Keratinocyte (primary cell): ENCODE data around the gene SUPT20HL2. TPM values are rescaled to one million over a fixed set of nuclear protein-coding genes. Genes with fewer than 3 reads are reported as not detected.

ENCODE experiments used
- DNase-seq: peaks from one replicate; pipeline ENCODE4 v3.0.0-alpha.2; 2011; ENCODE audit warnings: low read depth, missing footprints, low spot score
- FAIRE-seq: peaks from 2 replicates; lab custom pipeline; 2011; peaks lifted over from hg19 to GRCh38; lab: Jason Lieb, UNC
- H2AFZ ChIP-seq: 2 replicates; pipeline ENCODE4 v1.6.0; 2012; ENCODE audit warnings: low read length, control low read depth, inconsistent platforms; ENCODE audit not compliant: control insufficient read depth
- H3K27ac ChIP-seq: 2 replicates; pipeline ENCODE4 v1.5.1; 2011; ENCODE audit warnings: low read length; ENCODE audit not compliant: control insufficient read depth, insufficient read depth
- H3K27me3 ChIP-seq: 3 replicates; pipeline ENCODE4 v1.6.0; 2011; ENCODE audit warnings: low read length; ENCODE audit not compliant: control insufficient read depth, insufficient read depth; ENCODE audit errors: extremely low read depth
- H3K36me3 ChIP-seq, 2 experiments: 2 replicates in 1 of 2; 3 replicates in 1 of 2; pipeline ENCODE4 v1.5.1; 2011; ENCODE audit warnings: low read length in 2 of 2, mild to moderate bottlenecking in 1 of 2; ENCODE audit not compliant: control insufficient read depth in 2 of 2, insufficient read depth in 2 of 2; ENCODE audit errors: extremely low read depth in 1 of 2
- H3K4me1 ChIP-seq: 3 replicates; pipeline ENCODE4 v1.5.1; 2011; ENCODE audit warnings: low read length; ENCODE audit not compliant: control insufficient read depth, insufficient read depth; ENCODE audit errors: extremely low read depth
- H3K4me2 ChIP-seq: 3 replicates; pipeline ENCODE4 v1.6.0; 2011; ENCODE audit warnings: low read depth, low read length; ENCODE audit not compliant: control insufficient read depth, insufficient read depth; ENCODE audit errors: extremely low read depth
- H3K4me3 ChIP-seq, 3 experiments: fragments of 200-600 bp in 1 of 3; sonication (generic) in 1 of 3; 2 replicates in 2 of 3; 3 replicates in 1 of 3; pipeline ENCODE4 v1.5.1; 2011 to 2016; ENCODE audit warnings: low read length in 3 of 3, mild to moderate bottlenecking in 3 of 3, control low read depth in 2 of 3, inconsistent platforms in 1 of 3, low read depth in 1 of 3, mixed read lengths in 1 of 3, mixed run types in 1 of 3, moderate library complexity in 1 of 3; ENCODE audit not compliant: control insufficient read depth in 2 of 3, insufficient read depth in 2 of 3; ENCODE audit errors: extremely low read depth in 1 of 3
- H3K79me2 ChIP-seq: 2 replicates; pipeline ENCODE4 v1.6.0; 2012; ENCODE audit warnings: low read length; ENCODE audit not compliant: control insufficient read depth, insufficient read depth
- H3K9ac ChIP-seq: 3 replicates; pipeline ENCODE4 v1.6.0; 2011; ENCODE audit warnings: low read length; ENCODE audit not compliant: control insufficient read depth, insufficient read depth; ENCODE audit errors: extremely low read depth
- H3K9me1 ChIP-seq: 3 replicates; pipeline ENCODE4 v1.6.0; 2011; ENCODE audit warnings: low read length; ENCODE audit not compliant: control insufficient read depth, insufficient read depth; ENCODE audit errors: extremely low read depth
- H3K9me3 ChIP-seq: 2 replicates; pipeline ENCODE4 v1.5.1; 2012; ENCODE audit warnings: low read depth, low read length; ENCODE audit not compliant: control insufficient read depth
- H4K20me1 ChIP-seq: 3 replicates; pipeline ENCODE4 v1.6.0; 2011; ENCODE audit warnings: low read length; ENCODE audit not compliant: control insufficient read depth, insufficient read depth; ENCODE audit errors: extremely low read depth
- CTCF ChIP-seq, 3 experiments: IDR thresholded peaks in 1 of 3; conservative IDR thresholded peaks in 1 of 3; optimal IDR thresholded peaks in 1 of 3; 2 replicates in 2 of 3; 3 replicates in 1 of 3; pipeline versions ENCODE3 to v1.5.1; 2011; ENCODE audit warnings: low read length in 3 of 3, mild to moderate bottlenecking in 3 of 3, moderate library complexity in 2 of 3, control low read depth in 1 of 3, inconsistent platforms in 1 of 3; ENCODE audit not compliant: insufficient read depth in 2 of 3; ENCODE audit errors: extremely low read depth in 1 of 3
- EZH2 ChIP-seq: IDR thresholded peaks from one replicate; pipeline ENCODE4 v1.6.1; 2012; ENCODE audit warnings: inconsistent platforms, mild to moderate bottlenecking, low read length, moderate library complexity
- dilution Hi-C: fragments of 300-500 bp; cut with MboI; formaldehyde crosslinking; loops from one replicate; pipeline ENCODE4 v1.7.0; 2020; ENCODE audit warnings: low sequenced_read_pairs; ENCODE audit not compliant: extremely low pct_ligation_motif_present
- polyA plus RNA-seq, 5 experiments: library from polyadenylated mRNA; depleted of rRNA in 3 of 5; stranded (reverse) in 3 of 5; stranded (forward) in 1 of 5; unstranded in 1 of 5; fragments of >200 nt; gene quantifications; 1 replicate in 1 of 5; 2 replicates in 3 of 5; 3 replicates in 1 of 5; pipeline versions ENCODE4 v1.2.1 to v1.2.3, GENCODE V29; 2011 to 2012; ENCODE audit warnings: missing spikeins in 2 of 5, low read depth in 1 of 5, low replicate concordance in 1 of 5

SUPT20HL2 gene
- polyA plus RNA-seq, 1 donor (not counting 4 experiments of a cell fraction or from before 2014, with no cell fraction given) = not detected

GRCh38 chrX:24347881-24348280 is 34.0 kb upstream of the SUPT20HL2 start:
- dilution Hi-C loops = no loop called here
- no peak overlapping the region for H3K27ac ChIP-seq
- H3K36me3 ChIP-seq = no peaks in the 10 kb centered on the region
- no peak for DNase-seq
- H4K20me1 ChIP-seq = no peaks in the 10 kb centered on the region
- FAIRE-seq = no peak
- H2AFZ ChIP-seq = no peak overlapping the region
- H3K4me2 ChIP-seq = no peak overlapping the region
- no peak overlapping the region for H3K4me3 ChIP-seq
- H3K79me2 ChIP-seq = no peaks in the 10 kb centered on the region
- H3K9me1 ChIP-seq = no peaks in the 10 kb centered on the region
- TF ChIP-seq EZH2 = no peak
- no peak for TF ChIP-seq CTCF (optimal IDR thresholded peaks at IDR 0.05 in 1 of 3, IDR thresholded peaks at IDR 0.05 in 1 of 3, conservative IDR thresholded peaks at IDR 0.05 in 1 of 3; ENCODE audit: extremely low read depth in 1 of 3, insufficient read depth in 2 of 3, low read length in 3 of 3)
- H3K4me1 ChIP-seq = no peaks in the 10 kb centered on the region
- no peaks in the 10 kb centered on the region for H3K9me3 ChIP-seq
- H3K9ac ChIP-seq = no peak overlapping the region
- no peaks in the 10 kb centered on the region for H3K27me3 ChIP-seq

- DNase-seq = no peak
- H3K36me3 ChIP-seq = no peaks in the 10 kb centered on the region
- H3K79me2 ChIP-seq = no peaks in the 10 kb centered on the region
- H3K9me3 ChIP-seq = no peaks in the 10 kb centered on the region
- H3K4me3 ChIP-seq = no peak overlapping the region
- H3K4me1 ChIP-seq = no peaks in the 10 kb centered on the region
- no peak for TF ChIP-seq EZH2
- TF ChIP-seq CTCF (optimal IDR thresholded peaks at IDR 0.05 in 1 of 3, IDR thresholded peaks at IDR 0.05 in 1 of 3, conservative IDR thresholded peaks at IDR 0.05 in 1 of 3; ENCODE audit: extremely low read depth in 1 of 3, insufficient read depth in 2 of 3, low read length in 3 of 3) = no peak
- H2AFZ ChIP-seq = no peak overlapping the region
- dilution Hi-C loops = no loop called here
- no peak overlapping the region for H3K4me2 ChIP-seq
- no peaks in the 10 kb centered on the region for H4K20me1 ChIP-seq
- H3K9ac ChIP-seq = no peak overlapping the region
- no peaks in the 10 kb centered on the region for H3K27me3 ChIP-seq
- no peaks in the 10 kb centered on the region for H3K9me1 ChIP-seq
- no peak for FAIRE-seq
- H3K27ac ChIP-seq = no peak overlapping the region
These were observed 29.9 kb upstream of the SUPT20HL2 start for GRCh38 chrX:24343719-24344118.
